T-helper 2 cell (primary cell): ENCODE data around the gene COPS3.

Experiments
- DNase-seq, 5 experiments: peaks; one replicate each; pipeline versions ENCODE4 v3.0.0 to v3.0.0-alpha.2; 2012 to 2022

Gene COPS3

DNA sequence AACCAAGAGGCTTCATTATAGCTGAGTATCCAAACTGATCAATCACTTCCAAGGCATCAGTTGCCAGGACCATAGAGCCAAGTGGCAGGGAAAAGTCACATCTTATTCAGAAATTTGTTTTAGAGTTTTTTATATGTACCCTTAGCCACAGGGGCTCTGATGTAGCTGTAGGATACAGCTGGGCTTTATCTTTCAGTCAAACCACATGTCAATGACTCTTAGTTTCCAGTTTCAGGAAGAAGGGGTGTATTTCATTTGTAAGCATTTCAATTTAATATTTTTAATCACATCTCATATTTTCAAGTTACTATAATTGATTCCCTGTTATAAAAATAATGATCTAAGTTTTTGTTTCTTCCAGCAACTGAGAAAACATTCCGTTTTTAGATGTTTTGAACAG lies 41.2 kb downstream of the COPS3 start:
- DNase-seq, result peak in 1 of 5 experiments; percentile 25

DNA sequence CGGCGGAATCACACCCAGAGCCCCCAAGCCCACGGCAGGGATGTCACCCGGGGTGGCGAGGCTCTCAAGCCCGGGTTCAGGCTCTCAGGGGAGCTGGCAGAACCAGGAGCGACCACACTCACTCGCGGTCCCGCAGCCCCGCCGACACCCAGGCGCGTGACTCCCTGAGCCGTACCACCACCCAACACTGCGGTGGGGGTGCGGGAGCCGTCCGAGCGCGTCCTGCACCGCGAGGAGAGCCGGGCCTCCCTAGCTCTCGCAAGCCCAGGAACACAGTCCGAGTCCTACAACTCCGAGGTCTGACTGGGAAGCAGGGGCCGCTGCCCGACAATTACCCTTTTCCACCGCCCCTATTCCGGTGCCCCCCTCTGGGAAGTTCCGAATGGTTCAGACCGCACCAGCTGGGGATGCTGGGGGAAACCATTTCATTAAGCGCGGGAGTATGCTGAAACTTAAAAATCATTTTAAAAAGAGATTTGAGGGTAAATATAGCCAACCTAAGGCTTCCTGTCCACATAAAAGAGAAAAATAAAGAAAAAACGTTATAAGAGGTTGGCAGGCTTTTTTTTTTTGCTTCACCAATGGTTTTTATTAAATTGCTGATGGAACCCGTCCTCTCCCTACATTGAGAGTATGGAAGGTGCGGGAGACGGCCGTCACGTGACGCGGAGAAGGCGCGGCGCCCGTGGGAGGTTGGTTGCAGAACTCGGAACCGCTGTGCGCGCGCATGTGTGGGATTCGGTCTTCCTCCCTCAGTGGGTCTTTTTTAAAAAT lies 43.8 kb downstream of the COPS3 start, which contains the start of gene FLCN:
Gene FLCN (minus strand): TSS at position 143 of the 774 bp plus-strand sequence. CDS start 9,031 bp downstream, outside the sequence.
- DNase-seq, result peak; percentile 83 to 92 (median 87)

DNA sequence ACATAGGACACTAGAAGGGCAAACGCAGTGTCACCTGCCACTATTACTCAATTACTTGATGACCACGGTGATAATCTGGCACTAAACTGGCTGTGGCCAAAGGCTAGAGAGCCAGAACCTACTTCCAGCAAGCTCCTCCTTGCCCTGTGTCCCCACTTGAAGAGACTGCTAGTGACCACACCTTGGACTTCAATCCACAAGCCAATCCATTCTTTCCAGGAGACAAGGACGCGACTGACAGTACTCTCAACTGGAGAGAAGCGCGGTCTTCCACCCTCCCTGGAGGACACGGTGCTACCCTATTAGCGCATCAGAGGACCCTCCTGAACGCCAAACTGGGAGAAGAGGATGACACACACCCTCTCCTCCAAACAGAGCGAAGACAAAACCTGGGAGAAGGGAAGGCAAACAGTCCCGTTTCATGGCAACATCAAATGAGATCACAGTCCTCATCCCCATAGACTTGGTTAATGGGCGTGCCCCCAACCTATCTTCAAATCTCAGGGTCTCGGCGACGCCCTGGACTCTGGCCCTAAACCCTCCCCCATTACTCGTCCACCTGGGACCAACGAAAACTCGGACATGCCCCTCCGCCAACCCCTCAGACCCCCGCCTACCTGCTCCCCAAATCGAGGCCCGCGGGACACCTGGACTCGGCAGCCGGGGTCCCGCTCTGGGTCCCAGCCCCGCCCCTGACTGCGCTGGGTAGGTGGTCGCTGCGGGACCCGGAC lies 44.6 kb downstream of the COPS3 start:
- peak in 1 of 5 experiments; percentile 18 for DNase-seq

DNA sequence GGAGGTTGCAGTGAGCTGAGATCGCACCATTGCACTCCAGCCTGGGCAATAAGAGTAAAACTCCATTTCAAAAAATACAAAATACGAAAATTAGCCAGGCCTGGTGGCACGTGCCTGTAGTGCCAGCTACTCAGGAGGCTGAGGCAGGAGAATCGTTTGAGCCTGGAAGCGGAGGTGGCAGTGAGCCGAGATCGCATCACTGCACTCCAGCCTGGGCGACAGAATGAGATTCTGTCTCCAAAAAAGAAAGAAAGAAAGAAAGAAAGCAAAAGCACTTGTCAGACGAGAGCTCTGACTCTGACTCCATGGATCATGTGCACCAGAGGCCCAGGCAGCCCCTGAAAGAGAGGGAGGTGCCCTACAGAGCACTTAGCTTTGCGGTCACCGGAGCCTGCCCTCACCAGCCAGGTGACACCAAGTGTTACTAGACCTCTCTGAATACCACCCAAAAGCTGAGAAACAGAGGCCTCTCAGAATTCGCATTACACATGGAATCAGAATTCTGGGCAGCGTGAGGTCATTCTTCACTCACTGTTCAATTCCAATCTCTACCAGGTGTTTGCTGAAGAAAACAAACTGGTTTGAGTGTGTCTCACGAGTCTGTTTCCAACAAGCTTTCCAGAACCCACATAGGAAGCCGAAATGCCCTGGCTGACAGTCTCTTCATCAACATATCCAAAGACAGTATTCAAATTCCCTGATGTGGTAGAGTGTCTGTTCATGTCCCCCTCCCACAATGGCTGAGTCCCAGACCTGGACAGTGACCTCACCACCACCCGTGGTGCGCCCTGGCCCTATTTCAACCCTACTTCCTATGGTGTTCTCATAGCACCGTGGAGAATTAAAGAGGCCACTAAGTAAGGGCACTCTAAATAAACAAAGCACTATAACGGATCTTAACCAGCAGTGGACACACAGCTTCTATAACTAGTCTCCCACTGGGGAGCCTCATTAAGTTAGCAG lies 45.6 kb downstream of the COPS3 start:
- peak in 1 of 5 experiments; percentile 10 for DNase-seq

DNA sequence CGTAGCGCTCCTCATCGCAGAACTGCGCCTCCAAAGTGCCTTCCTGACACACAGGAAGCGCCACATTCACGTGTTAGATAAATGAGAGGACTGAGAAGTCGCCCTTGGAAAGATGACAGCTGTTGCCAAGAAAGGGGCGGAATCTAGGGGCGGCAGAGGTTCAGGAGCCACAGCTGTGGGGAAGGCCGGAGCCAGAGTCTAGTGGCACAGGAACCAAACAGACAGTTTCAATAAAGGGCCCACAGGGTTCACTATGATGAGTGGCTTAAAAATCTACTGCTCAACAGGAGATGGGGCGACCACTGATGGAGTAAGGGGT lies 48.8 kb downstream of the COPS3 start:
- no peak for DNase-seq

DNA sequence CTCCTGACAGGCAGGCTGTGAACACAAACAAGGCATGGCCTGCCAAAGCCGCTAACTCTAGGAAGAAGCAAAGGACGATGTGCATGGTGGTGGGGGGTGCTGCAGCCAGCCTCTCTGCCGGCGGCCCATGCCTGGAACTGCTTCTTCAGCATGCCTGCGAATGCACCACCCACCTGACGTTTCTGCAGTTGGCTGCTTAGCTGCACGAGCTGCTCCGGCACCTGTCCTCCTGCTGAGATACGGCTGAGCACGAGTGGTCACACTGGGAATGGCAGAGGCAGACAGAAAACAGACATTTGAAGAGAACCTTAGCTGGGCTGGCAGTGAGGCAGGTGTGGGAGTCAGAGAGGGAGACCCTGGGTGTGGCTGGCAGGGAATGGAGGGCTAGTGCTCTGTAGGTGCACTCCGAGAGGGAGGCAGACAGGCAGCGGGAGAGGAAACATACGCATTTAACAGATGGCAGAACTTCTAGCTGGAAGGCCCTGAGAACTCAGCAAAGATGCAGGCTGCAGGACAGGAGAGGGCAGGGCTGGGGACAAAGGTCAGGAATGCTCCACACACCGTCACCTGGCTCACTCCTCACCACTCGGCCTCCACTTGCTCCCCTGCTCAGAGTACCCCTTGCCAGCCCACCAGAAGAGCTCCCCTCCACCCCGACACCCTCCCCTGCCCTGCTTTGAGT lies 49.3 kb downstream of the COPS3 start:
- no peak for DNase-seq

DNA sequence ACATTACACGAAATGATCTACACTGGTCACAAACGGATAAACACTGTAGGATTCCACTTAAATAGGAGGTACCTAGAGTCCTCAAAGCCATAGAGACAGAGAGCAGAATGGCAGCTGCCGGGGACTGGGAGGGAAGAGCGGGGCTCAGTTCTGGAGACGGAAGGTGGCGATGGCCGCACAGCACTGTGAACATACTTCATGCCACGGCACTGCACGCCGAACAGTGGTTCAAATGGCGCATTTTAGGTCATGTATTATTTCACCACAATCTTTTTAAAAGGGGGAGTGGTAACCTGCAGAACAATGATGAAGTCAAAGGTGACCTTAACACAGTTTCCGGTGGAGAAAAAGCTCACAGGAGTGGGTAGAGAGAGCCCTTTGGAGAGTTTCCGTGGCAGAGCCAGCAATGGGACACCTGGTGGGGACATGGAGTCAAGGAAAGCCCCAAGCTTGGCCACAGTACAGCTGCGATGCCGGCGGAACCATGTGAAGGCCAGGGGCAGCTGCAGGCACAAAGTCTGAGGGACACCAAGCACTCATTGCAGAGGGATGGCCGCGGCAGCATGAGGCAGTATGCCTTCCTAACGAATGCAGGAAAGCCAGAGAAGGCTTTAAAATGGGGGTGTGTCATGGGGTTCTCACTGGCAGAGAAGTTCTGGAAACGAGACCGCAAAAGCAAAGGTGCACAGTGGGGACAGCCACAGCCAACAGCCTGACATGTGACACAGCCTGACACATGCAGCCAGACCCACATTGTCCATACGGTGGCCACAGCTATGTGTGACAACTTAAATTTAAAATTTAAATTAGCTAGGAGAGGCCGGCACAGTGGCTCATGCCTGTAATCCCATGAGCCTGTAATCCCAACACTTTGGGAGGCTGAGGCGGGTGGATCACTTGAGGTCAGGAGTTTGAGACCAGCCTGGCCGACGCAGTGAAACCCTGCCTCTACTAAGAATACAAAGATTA lies 51.3 kb downstream of the COPS3 start:
- DNase-seq, result no peak

DNA sequence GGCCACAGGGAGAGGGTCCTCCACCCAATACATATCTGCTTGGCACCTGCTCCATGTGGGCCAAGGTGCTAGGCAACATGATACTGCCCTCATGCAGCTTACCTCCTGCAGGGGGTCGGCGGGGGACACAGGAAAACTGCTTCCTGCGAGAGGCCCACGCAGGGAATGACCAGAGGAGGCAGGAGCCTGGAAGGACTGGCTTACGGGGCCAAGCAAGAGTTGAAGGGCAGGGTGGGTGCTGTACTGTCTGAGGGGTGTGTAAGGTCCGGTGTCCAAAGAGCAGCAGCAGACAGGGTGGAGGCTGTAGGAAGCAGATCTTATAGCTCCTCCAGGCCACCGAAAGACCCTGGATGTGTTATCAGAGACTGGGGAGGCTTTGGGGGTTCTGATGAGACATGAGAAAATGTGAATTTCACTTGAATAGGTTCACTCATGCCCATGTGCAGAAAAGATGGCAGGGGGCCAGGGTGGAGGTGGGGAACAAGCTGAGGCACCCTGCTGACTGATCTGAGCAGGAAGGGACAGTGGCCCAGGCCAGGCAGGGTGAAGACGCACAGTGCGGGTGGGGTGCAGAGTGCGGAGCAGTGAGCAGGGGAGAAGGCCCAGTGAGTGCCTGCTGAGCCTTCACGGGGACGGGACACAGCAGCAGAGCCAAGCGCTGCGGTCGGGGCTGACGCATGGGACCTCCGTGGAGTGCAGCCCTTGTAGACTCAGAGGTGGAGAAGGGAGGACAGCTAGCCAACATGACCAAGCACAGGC lies 52.3 kb downstream of the COPS3 start:
- no peak for DNase-seq

DNA sequence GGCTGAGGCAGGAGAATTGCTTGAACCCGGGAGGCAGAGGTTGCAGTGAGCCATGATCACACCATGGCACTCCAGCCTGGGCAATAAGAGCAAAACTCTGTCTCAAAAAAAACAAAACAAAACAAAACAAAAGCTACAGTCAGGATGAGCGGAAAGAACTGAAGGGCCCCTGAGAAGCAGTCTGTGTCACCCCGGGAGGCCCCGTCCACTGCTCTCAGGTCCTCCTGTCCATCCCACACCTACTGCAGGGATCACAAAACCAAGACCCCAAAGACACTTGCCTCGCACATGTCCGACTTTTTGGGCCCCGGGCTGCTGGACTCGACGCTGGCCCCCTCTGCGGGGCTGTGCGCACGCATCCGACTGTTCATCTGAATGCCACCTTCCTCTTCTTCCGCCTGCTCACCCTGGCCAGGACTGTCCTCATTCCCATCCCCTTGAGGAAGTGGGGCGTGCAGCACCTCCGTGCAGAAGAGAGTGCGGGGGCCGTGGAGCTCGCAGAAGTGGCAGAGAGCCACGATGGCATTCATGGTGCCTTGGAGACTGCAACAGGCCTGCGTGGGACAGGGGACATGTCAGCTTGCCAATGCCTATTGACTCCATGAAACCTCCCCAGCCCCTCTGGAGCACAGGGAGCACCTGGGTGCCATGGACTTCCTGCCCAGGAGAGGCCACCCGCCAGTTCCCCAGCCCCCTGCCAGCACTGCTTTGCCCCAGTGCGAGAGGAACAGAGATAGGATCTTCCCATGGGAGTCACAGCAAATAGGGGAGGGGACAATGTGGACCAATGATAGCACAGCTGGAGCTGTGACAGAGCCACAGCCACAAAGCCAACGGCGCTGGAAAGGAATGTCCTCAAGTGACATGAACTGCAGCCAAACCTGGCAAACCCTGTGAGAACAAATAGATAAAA lies 53.2 kb downstream of the COPS3 start:
- DNase-seq, result no peak

DNA sequence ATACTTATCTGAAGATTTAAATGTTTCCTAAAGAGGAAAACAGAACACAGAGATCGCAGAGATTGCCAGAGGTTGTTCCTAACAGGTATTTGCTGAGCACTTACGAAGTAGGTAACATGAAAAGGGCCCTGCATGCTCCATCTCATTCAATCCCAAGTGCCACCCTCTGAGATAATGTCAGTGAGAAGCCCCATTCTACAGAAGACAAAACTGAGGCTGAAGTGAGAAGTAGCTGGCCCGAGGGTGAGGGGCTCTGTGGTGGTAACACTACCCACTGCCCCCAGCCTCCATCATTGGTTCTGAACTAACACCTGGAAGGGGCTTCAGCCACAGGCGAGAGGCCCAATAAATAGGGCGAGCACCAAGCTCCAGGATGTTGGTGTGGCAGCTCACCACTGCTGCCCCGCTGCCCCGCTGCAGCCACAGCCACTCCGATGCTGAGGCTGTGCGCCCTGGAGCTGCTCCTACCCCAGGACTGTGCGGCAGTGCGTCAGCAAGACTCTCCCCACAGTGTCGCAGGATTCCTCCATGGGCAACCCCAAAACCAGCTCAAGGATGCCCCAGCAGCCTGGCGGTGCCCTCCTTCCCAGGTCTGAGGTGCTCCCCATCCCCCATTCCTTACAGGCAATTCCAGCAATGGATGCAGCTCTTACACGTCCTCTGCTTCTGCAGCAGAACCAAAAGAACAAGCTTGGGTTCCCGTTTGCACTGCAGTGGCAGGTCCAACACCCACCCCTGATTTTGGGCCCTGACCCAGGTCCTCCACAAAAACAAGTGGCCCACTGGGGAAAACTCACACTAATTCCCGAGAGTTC lies 54.4 kb downstream of the COPS3 start:
- no peak for DNase-seq

DNA sequence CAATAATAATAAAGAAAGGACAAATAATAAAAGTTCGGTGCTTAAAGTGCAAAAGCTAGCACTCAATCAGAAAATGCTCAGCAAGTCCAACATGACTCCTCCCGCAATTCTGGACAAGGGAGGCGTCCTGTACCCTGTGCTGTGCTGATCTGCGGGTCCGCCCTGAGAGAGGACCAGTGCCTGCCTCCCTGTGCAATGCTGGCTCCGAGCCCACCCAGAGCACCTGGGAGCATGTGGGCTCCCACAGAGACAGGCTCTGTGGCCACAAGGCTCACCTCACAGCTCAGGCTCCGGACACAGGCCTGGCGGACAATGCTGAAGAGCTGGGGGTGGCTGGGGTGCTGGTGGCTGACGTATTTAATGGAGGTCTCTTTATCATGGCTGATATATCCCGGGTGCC lies 55.1 kb downstream of the COPS3 start:
- DNase-seq, result no peak

DNA sequence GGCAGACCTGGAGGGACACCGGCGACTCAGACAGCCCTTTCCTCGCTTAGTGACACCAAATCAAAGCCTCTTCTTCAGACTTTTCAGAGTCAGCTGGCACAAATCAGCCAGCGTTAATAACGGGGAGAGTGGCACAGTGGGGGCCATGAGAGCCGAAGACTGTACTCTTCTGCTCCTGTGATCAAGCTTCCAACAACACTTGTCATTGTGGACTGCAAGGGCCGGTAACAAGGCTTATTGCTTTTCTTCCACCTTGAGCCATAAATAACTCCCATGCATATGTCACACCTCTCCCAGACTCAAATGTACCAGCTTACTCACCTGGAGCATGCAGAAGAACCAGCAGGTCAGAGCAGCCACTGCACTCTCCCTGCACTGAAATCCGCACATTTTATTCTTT lies 56.9 kb downstream of the COPS3 start:
- DNase-seq, result no peak

DNA sequence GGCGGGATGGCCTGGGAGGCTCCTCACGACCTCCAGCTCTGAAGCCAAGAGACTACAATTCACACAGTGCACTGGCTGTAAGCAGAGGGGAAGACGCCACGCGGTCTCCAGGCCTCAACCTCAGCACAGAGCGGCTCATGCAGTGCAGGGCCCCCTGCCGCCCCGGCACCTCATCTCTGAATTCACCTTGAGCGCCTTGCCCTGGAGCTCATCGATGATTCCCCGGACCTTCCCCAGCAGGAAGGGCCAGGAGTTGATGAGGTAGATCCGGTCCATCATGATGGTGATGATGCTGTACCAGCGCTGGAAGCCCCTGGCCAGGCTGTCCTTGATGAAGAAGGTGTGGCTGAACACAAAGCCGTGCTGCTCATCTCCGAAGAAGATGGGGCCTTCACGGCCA lies 57.3 kb downstream of the COPS3 start:
- no peak for DNase-seq

DNA sequence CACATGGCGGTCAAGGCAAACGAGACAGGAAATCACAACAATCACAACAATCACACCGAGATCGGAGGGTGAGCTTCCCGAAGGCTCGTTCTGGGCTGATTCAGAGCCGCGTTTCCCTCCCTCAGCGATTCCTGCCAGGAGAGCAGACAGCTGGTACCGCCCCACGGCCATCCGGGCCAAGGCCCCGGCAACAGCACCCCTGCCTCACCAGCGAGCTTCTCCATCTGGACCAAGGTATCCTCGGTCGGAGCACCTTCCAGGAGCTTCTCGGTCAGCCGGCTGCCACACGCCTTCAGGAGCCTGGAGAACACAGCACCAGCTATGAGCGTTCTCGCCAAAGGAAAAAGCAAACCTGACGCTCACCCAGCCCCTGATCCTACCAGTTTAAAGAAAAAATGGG lies 59.7 kb downstream of the COPS3 start:
- DNase-seq, result no peak

DNA sequence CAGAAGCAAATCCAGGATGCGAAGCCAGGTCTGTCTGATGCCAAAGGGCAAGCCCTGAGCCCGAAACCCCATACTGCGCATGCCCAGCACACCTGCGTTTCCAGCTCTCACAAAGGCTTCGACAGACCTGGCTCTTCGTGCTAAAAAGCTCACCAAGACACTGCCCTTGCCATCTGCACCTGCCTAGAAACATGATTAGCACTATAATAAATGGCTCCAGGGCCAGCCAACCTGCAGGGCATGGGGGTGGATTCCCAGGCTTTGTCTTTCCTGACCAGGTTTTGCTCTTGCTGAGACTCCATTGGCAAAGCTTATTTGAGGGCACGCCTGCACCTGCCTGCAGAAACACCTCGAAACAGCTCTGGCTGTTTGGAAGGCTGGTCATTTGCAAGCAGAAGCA lies 60.5 kb downstream of the COPS3 start:
- DNase-seq, result no peak

DNA sequence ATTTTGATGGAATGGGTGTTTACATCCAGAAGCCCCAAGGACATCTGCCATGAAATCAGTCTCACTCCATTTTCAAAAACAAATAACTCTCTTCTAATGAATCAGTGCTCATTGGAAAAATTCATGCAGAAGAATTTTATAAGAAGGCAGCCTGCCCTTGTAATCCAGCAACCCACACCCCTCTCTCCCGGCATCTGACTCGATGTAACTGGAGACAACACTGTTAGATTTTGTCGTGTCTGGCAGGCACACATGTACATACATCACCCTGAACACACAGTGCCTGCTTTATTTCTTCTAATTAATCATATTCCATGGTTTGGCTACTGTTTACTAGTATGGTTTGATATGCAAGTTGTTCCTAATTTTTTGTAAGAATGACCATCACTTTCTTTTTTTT lies 63.1 kb downstream of the COPS3 start:
- no peak for DNase-seq

DNA sequence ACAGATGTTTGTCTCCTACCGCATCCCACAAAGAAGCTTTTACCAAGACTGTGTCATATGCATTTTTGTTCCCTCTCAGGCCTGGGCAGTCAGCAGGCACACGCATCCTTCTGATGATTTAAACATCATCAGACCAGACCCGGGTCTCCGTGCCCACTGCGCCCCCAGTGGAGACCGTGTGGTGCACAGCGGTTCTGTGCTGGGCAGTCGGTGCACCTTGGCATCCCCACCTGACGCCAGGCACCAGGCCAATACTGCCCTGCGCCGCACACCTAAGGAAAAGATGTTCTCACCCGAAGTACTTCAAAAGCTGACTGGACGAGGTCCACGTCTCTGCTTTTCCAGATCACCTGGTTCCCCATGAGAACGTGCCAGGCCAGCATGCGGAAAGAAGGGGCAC lies 64.3 kb downstream of the COPS3 start:
- DNase-seq, result no peak

DNA sequence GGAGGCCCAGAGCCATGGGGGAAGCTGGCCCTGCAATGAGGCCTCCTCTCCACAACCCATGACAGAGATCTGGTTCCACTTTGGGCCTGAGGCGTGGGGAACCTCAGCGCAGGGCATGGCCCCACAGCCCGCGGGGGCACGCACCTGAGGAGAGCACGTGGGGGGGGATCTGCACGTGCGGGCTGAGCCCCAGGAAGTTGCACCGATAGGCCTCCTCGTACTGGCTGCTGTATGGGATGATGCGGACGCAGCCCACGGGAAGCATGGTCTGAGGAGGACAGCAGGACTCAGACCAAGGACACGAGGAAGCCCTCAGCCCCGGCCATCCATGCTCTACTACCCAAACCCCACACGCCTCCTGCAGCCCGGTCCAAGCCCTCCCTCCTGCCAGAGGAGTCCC lies 64.8 kb downstream of the COPS3 start:
- DNase-seq, result no peak

DNA sequence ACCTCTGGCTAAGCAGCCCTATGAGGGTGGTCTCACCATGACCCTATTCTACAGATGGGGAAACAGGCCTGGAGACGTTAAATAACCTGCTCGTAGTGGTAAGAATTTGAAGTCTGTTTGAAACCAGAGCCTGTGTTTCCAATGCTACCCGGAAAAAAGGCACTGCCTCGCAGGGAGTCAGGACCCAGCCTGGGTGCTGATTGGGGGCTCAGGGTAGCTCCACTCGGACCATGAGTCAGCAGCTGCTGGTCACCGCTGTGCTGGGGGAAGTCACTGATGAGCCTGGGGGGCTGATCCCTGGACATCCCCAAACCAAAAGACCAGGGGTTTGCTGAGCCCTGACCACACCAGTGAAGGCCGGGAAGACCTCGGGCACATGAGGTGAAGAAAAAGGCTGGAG lies 65.5 kb downstream of the COPS3 start:
- no peak for DNase-seq
